Stimulated activated CD4-positive, alpha-beta T cell treated with anti-CD3 and anti-CD28 coated beads, Interleukin-4, amount 100 ng/mL, for 24 hours (primary cell): Measurements from ENCODE around the gene VAV3.

ENCODE experiments used
- DNase-seq: peaks from one replicate; pipeline ENCODE4 v3.0.0-alpha.2; 2020

Gene VAV3

DNA sequence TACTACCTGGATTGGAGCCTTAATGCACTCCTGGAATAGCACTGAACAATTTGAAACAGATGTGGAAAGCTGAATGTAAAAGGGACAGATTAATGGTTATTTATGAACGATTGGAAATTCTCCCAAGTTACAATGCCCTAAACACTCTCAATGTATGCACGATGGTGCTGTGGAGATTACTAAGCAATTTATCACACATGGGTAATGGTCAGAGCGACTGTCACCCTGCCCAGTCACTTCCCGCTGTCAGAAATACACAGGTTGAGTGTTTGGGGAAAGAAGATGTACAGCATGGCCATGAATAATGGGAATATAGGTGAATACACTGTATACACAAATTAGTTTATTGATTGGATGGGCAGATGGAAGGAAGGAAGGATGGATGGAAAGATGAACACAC is 342.4 kb downstream of the VAV3 start:
- DNase-seq: no peak

- DNase-seq: no peak
These were observed 344.2 kb downstream of the VAV3 start for GRCh38 chr1:107620753-107621152.

DNA sequence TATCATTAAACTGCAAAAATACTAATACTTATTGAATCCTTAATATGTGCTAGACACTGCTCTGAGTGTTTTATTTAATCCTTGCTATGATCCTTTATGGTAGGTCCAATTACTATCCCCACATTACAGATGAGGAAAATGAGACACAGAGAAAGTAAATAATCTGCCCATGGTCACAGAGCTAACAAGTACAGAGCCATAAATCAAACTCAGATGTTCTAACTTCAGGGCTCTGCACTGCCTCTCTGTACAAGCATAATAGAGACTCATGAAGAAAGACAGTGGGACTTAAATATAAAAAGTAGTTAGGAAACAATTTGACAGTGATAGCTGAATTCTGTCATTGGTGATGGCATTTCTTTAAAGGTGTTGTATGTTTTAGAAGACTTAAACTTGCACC is 346.4 kb downstream of the VAV3 start:
- no peak for DNase-seq

- no peak for DNase-seq
These were observed 347.1 kb downstream of the VAV3 start for GRCh38 chr1:107617921-107618320.

GRCh38 chr1:107617456-107617855 is 347.5 kb downstream of the VAV3 start:
- DNase-seq: no peak

DNA sequence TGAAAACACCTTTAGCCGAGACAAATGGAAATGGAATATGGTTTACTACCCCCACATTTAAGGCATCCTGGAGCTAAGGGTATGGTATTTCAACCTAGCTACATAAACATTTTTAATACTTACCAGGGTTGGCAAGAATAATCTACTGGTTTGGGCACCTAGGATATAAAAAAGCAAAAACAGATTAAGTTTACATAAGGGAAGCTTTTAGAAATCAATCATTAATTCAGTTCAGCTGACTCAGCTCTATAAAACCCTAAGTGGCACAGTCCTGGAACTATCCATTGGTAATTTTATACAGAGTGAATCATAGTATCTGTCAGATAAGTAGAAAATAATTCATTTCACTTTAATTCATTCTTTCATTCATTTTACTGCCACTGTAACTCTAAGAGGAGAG is 355.2 kb downstream of the VAV3 start:
- no peak for DNase-seq

- DNase-seq: no peak
These were observed 360.2 kb downstream of the VAV3 start for GRCh38 chr1:107604825-107605224.

- DNase-seq: no peak
These were observed 364.3 kb downstream of the VAV3 start for GRCh38 chr1:107600607-107601160.

GRCh38 chr1:107599220-107599619 is 365.8 kb downstream of the VAV3 start:
- no peak for DNase-seq

DNA sequence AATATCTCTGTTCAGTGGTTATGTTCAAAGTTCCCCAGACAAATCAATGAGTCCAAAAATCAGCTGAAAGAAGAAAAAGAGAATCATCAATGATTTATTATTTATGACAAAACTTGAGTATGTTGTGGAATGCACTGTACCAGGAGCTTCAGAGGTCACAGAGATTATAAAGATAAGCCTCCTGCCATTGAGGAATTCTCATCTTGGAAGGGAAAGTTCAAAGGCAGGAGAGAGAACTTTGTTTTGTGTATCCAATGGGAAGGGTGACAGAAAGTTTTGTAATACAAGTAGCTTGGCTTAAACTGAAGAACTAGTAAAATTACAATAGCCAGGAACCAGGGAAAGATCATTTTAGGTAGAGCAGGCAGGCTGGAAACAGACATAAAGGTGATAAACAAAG is 367.7 kb downstream of the VAV3 start:
- no peak for DNase-seq

- no peak for DNase-seq
These were observed 370.4 kb downstream of the VAV3 start for GRCh38 chr1:107594536-107594935.

DNA sequence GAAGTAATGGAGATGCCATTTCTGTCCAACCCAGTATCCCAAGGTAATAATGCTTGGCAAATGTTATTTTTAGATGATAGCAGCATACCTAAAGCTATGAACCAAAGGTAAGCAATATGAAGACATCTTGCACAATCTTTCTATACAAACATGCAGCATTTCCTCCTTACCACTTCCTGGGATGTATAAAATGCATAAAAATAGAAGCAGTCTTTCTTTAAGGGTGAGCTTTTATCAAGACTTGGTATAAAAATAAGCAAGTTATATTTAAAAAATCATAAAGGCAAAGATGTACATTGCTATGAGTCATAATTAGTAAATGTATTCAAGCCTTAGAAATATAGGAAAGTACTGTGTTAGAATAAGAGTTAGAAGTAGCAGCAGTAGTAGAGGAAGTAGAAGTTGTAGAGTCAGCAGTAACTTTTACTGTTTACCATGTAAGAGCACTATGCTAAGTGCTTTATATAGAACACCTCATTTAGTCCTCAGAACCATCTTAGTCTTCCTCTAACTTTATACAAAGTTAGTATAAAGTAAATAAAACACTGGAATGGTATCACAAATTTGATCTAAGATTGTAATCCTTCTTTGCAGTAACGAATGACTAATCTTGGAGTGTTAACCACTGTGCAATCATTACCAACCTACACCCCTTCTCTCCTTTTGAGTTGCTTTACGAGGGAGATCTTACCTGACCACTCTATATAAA is 371.3 kb downstream of the VAV3 start:
- DNase-seq: no peak

GRCh38 chr1:107590900-107591622 is 373.9 kb downstream of the VAV3 start:
- DNase-seq: no peak

DNA sequence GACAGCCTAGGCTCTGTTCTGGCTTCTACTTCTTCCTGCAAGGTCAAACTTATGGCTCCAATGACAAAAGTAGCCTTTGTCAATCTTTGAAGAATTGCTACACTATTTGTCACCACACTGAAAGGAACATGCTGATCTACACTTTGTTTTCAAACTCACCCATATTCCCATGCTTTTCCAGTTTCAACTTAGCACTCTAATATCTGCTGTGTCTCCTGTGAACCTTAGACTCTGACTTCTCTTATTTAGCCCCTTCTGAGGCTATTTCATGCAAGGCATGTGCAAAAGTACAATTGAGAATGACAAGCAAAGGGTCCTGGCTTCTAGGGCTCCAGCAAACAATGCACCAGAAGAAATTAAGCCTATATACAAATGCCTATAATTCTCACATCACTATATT is 374.9 kb downstream of the VAV3 start:
- DNase-seq: no peak

DNA sequence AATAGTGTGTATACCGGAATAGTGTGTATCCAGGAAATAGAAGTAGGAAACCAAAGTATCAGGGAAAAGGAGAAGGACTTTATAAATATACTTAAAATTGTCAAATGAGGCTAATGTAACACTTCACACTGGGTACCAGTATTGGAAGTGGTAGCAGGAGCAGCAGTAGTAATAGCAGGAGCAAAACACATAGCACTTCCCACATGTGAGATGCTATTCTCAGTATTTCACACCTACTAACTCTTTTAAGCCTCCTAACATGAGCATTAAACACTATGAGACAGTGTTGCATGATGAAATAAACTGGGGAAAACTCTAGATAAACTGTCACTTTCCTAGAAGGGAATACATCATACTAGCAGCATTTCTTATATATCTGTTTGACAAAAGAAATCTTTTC is 376.7 kb downstream of the VAV3 start:
- DNase-seq: no peak

GRCh38 chr1:107575226-107575625 is 389.8 kb downstream of the VAV3 start:
- DNase-seq: no peak

GRCh38 chr1:107574044-107574443 is 390.9 kb downstream of the VAV3 start:
- no peak for DNase-seq

DNA sequence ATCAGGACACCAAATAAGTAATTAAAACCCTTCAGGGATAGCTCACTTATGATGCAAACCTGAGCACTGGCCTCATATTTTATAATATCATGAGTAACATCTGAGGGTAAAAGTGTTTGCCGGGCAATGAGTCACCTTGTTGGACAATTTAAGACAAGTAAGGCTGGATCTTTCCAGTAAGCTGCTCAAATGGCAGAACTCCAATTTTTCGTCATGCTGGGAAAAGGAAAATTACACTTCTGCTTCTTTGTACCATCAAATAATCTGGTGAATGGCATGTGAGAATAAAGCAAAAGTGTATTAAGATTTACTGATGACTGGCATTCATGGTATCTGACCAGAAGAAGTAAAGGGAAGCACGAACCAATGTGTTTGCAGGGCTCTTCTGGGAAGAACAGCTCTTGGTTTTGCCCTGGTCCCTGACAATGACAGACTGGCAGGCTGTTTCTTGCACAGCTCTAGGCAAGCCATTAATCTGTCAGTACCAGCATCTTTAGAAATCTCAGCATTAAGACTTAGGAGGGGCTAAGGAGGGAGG is 392.2 kb downstream of the VAV3 start:
- DNase-seq: no peak

DNA sequence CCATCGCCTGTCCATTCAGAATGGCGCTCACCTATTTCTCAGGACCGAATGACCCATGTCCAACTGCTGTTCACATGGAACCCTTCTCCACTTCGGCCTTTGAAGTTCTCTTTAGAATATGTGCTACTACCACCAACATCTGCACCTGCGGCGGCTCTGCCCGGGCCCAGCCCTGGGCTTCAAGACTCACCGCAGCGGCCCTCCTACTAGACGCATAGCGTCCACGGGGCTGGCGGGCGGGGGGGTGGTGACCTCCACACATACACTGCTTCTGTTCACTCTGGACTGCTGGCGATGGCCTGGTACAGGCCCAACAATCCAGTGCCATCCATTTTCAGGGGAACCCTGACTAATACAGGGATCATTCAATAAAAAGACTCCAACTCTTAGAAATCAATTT is 394.2 kb downstream of the VAV3 start:
- DNase-seq: no peak

- DNase-seq: no peak
These were observed 401.5 kb downstream of the VAV3 start for GRCh38 chr1:107563441-107563840.

DNA sequence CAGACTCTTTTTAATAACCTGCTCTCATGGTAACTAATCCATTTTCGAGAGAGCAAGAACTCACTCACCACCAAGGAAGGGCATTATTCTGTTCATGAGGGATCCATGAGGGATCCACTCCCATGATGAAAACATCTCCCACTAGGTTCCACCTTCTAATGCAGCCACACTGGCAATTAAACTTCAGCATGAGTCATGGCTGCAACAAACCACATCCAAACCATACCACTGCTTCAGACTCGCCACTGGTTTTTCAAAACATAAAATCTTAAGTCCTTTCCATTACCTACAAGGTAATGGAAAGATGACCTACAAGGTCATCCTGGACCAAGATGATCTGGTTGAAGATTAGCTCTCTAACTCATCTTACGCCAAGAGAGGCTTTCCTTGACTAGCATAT is 405.1 kb downstream of the VAV3 start:
- no peak for DNase-seq

DNA sequence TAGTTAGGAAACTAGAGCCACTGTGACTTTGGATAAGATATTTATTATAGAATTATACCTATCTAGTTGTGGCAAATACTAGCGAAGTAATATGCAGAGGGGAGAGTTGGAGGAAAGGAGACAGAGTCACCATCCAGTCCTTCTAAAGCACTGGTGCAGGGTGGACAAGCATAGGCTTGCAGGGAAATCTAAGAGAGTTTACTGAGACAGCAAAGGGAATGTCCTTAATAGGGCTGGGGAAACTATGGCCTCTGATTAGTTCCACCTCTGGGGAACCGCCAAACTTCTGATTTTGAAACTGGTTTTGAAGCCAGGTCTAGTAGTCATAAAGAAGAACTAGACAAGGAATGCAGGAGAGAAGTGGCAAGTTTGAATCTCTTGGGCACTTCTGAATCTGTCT is 407.9 kb downstream of the VAV3 start:
- DNase-seq: no peak

GRCh38 chr1:107555578-107555977 is 409.4 kb downstream of the VAV3 start:
- no peak for DNase-seq

DNA sequence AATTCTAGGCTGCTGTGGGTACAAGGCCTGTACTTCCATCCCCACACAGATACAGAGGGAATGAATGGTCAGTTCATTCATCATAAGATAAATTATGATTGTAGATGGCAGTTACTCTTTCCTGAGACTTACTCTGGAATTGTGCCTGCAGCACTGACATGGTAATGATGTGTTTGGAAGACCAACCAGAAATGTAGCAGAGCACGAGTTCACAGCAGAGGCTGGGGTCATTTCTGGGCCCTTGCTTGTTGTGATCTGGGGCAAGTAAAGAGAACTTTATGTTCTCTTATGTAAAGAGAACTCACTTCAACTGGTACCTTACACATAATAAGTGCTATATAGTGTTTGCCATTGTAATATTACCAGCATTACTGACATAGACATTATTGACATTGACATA is 412.2 kb downstream of the VAV3 start:
- no peak for DNase-seq
